ENCODE data around the gene TTBK1. TPM values are rescaled to one million over a fixed set of nuclear protein-coding genes. Genes with fewer than 3 reads are reported as not detected.

Gene TTBK1
- total RNA-seq, 4 donors from 2014 or later, result 0.06 to 0.14 TPM; not detected in 2

DNA sequence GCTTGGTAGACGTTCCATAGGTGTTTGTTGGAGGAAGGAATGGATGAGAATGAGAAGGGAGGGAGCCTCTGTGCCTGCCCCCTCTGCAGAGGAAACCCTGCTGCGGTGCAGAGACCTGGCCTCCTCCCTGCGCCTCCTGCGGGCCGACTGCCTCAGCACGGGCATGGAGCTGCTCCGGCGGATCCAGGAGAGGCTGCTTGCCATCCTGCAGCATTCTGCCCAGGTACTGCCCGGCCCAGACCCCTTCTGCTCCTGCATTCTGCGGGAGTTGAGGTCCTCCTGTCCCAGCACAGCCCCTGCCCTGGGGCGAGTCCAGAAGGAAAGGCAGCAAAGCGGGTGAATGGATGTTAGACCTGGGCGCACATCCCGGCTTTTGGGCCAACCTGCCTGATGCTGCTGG lies 20.1 kb upstream of the TTBK1 start:
- TF ChIP-seq, protein P1, sequence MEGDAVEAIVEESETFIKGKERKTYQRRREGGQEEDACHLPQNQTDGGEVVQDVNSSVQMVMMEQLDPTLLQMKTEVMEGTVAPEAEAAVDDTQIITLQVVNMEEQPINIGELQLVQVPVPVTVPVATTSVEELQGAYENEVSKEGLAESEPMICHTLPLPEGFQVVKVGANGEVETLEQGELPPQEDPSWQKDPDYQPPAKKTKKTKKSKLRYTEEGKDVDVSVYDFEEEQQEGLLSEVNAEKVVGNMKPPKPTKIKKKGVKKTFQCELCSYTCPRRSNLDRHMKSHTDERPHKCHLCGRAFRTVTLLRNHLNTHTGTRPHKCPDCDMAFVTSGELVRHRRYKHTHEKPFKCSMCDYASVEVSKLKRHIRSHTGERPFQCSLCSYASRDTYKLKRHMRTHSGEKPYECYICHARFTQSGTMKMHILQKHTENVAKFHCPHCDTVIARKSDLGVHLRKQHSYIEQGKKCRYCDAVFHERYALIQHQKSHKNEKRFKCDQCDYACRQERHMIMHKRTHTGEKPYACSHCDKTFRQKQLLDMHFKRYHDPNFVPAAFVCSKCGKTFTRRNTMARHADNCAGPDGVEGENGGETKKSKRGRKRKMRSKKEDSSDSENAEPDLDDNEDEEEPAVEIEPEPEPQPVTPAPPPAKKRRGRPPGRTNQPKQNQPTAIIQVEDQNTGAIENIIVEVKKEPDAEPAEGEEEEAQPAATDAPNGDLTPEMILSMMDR (IDR thresholded peaks at IDR 0.05), result no peak
- no peak for TF ChIP-seq POLR2A (IDR thresholded peaks at IDR 0.05)
- no peak for DNase-seq
- Histone ChIP-seq H3K9me3 (no peaks in the 10 kb centered on the region), H3K27me3 (no peaks in the 10 kb centered on the region), H3K27ac (no peak overlapping the region), H3K4me1 (no peaks in the 10 kb centered on the region), H3K36me3 (no peaks in the 10 kb centered on the region), H3K4me3 (no peak overlapping the region)
- intact Hi-C loops (cut with DNase I; ENCODE audit: low total_unique reads), result no loop called here

DNA sequence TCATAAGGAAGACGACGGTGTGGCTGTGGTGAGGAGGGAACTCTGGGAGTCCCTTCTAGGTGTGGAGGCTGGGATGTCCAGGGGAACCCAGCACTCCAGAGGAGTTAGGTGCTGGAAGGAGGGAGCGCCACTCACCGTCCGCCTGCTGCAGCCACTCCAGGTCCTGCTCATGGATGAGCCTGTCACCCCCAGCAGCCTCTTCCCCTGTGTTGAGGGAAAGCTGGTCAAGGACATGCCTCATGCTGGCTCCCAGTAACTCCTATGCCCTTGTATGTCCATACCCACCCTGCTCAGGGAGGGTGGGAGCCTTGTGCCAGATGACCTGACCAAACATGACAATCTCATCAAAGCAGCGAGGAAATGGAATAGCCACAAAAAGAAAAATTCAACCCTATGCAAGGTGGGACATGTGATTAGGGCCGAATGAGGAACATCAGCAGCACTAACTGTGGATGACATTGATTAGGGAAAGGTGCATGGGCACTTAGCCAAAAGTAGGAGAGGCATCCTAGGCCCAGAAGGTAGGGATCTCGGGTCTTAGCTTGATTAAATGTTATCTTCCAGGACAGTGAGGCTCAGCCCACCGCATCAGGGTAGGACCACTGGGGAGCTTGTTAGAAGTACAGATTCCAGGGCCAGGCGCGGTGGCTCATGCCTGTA lies 17.0 kb upstream of the TTBK1 start:
- DNase-seq, result no peak
- intact Hi-C loops (cut with DNase I; ENCODE audit: low total_unique reads), result no loop called here
- no peaks in the 10 kb centered on the region for H3K27me3 ChIP-seq
- no peaks in the 10 kb centered on the region for H3K9me3 ChIP-seq
- no peak overlapping the region for H3K4me3 ChIP-seq
- H3K27ac ChIP-seq, result no peak overlapping the region
- TF ChIP-seq, protein P1 (IDR thresholded peaks at IDR 0.05), result no peak
- no peak for TF ChIP-seq POLR2A (IDR thresholded peaks at IDR 0.05)
- no peaks in the 10 kb centered on the region for H3K36me3 ChIP-seq
- no peaks in the 10 kb centered on the region for H3K4me1 ChIP-seq

DNA sequence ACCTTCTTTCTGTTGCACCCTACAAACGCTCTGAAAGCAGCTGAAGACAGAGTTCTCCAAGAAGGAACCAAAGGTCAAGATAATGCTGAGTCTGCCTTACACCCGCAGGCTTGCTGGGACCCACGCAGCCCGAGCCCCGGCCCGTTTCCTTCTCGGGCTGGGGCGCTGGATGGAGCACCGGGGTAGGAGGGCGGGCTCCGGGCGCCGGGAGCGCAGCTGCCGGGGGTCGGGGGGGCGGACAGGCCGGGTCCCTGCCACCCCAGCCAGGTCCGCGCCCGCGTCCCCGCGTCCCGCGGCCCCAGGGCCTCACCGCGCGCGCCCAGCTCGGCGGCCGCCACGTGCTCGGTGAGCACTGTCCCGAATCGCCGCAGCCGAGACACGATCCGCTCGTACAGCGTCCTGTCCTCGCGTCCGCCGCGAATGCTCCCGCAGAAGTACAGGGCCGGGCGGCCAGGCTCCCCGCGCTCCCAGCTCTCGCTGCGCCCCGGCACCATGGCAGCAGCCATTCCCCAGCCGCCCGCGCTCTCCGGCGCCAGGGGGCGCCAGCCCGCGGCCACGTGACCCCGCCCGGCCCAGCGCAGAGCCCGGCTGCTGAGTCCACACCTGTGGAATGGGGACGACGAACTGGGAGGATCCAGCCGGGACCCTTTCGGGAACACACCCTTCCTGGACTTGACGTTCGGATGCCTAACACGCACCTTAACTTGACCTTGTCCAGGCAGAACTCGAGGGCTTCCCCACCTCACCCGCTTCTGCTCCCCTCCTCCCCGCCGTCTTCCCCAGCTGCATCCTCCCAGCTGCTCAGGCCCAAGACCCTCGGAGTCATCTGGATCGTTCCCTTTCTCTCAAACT lies 14.1 kb upstream of the TTBK1 start, which contains the start of gene DNPH1:
Gene DNPH1 (minus strand): TSS at position 531 of the 852 bp plus-strand sequence. CDS start 25 bp downstream, at position 506.
- H3K27me3 ChIP-seq, result no peaks in the 10 kb centered on the region
- H3K9me3 ChIP-seq, result no peaks in the 10 kb centered on the region
- H3K36me3 ChIP-seq, result no peaks in the 10 kb centered on the region
- peak within 1 kb of the TSS; percentile 47 to 60 for H3K4me3 ChIP-seq
- intact Hi-C loops (cut with DNase I; ENCODE audit: low total_unique reads), result no loop called here
- peak within 1 kb of the TSS; percentile 70 to 73 for H3K27ac ChIP-seq
- peak; percentile 66 to 83 for DNase-seq
- TF ChIP-seq, protein P1 (IDR thresholded peaks at IDR 0.05), result peak; percentile 70 to 96 (median 94)
- peak; percentile 31 to 45 for TF ChIP-seq POLR2A (IDR thresholded peaks at IDR 0.05)
- H3K4me1 ChIP-seq, result no peaks in the 10 kb centered on the region

DNA sequence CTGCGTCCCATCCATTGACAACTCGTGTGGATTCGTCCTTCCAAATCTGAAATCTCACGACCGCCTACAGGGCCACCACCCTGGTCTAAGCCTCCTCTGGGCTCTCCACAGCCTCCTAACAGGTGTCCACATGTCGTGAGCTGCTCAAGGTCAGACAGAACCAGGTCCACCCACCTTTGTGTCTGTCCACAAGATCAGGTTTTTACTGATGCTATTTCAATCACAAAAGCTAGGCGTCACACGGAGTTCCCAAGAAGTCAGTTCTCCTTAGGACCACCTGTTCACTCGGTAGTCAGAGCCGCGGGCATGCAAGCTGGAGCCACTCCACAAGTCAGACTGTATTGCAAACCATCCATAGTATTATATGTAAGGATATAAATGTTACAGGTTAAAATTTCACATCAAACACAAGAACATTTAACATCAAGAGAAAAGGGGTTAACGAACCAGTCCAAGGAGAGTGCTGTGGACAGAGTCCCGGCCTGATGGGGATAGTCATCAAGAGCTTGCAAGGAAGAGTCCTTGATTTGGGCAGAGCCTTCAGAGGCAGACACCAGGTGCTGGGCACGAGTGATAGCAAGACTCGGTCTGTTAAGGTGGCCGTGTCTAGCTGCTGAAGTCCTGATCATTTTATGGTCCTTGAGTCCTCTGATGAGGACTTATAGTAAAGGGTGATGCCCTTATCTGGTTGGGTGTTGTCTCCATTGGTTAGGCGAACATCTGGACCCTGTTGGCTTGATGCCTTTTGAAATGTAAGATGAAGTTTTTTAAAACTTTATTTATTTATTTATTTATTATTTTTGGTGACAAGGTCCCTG lies 13.3 kb upstream of the TTBK1 start:
- intact Hi-C loops (cut with DNase I; ENCODE audit: low total_unique reads), result no loop called here
- Histone ChIP-seq H3K27ac (peak overlapping the region; percentile 70 to 73), H3K9me3 (no peaks in the 10 kb centered on the region), H3K4me1 (no peaks in the 10 kb centered on the region), H3K27me3 (no peaks in the 10 kb centered on the region), H3K36me3 (no peaks in the 10 kb centered on the region), H3K4me3 (peak overlapping the region; percentile 47 to 60)
- no peak for TF ChIP-seq POLR2A (IDR thresholded peaks at IDR 0.05)
- TF ChIP-seq, protein P1 (IDR thresholded peaks at IDR 0.05), result no peak
- DNase-seq, result no peak
